GM12874 (cell line): ENCODE results near the gene OXA1L.

Experiments used
- CTCF ChIP-seq: IDR thresholded peaks from 2 replicates; pipeline ENCODE4 v1.5.1; 2011; ENCODE audit warnings: low read depth, mild to moderate bottlenecking, control low read depth, low read length, moderate library complexity; ENCODE audit not compliant: insufficient read depth

The OXA1L gene

DNA sequence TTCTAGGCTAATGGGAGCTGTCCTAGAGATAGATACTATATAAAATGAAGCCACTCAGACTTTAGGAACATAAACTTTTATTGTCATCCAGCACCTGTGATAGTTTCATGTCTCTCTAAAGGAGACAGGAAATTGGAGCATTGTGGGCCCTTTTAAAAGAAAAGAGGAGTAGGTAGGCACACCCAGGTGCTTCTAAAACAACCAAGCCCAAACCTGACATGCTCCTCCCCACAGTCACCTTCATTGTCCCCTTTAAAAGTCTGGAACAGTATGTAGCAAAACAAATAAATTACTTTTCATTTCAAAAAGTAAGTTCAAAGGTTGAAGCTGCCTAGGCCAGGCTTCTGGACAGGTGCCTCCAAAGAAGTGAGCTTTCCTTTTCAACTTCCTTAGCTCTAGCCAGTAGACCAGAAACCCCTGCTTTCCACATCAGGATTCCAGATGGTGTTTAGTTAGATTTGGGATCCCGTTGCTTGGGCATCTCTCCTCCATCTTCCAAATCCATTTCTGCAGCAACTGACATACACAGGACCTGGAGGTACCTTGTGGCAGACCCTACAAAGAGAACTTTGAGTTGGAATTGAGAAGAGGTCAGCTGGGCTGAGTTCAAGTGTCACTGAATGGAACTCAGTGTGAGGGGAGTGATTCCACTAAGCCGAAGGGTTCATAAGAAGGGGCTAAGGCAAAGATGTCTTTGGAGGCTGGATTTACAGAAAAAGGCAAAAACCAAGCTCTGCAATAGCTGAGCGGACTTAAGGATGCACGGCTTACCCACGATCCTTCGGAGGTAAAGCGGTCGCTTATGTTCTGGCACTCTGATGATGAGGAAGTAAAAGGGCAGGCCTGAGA, 6.9 kb downstream of the OXA1L start:
- TF ChIP-seq CTCF = no peak

DNA sequence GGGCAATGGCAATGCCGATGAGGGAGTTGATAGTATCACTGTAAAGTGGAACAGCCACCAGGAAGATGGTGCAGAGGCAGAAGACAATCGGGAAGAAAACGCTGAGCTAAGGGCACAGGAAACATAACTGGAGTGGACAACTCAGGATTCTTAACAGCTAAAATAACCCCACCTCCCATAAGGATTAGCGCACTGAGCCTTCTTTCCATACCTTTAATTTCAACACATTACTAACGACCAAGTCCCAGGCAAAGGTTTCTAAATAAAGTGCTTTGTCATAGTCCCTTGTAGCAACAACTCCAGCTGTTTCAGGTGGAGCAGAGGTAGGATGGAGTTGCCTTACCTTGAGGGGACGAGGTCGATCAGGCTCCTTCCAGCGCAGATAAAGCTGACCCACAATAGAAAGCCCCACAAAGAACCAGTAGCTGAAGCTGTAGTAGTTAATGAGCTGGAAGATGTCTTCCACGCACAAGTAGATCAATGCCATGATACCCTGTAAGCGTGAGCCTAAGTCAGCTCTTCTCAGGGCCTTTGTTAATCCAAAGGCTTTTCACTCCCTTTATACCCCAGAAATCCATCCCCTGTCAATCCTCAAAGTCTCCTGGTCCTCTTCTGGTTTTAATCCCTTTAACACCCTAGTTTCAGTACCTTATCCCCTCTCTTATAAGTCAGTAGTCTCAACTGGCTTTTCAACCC, 7.7 kb downstream of the OXA1L start:
- TF ChIP-seq CTCF = no peak

DNA sequence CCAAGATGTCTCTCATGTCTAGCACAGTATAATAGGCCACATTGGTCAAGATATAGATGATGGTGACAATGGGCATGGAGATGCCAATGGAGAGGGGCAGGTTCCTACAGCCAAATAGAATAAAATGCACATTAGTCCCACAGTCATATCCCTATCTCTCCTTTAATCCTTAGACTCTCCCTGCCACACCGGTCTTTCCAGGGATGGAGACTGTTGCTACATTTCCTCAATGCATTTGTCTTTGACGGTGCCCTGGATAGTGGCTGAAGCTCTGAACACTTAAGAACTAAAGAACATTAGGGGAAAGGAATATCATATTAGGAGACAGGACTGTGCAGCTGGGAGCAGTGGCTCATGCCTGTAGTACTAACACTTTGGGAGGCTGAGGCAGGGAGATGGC, 9.7 kb downstream of the OXA1L start:
- TF ChIP-seq CTCF = no peak

- no peak for TF ChIP-seq CTCF
Observed at GRCh38 chr14:22778084-22778483, 11.6 kb downstream of the OXA1L start.

- TF ChIP-seq CTCF = no peak
Observed at GRCh38 chr14:22780105-22780679, 13.7 kb downstream of the OXA1L start.

- TF ChIP-seq CTCF = no peak
Observed at GRCh38 chr14:22780941-22781300, 14.4 kb downstream of the OXA1L start.

DNA sequence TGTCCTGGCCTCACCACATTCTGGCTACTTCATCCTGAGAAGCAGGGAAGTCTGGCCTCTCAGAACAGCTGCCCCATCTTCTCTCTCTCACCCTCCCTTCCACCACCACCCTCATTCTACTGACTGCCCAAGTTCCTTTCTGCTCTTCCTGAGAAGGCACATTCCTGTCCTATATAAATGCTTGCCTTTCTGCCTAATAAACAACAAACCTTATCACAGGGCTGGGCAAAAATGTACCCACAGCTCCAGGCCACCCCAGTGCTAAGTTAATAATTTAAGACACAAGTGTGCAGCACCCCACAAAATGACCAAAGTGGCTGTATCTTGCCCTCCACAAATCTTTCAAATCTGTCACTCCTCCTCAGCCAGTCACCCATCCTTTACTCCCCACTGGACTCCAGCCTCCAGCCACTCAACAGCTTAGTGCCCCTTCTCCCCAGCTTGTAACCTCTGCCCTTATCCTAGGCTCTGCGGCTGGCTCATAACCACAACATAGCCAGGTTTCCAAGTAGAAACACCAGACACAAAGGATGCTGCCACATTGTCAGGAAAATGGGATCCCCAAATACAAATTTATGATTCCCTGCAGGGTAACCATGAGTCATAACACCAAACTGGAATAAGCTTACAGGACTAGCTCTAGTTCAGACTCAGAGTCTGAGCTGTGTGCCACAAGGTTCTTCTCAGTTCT, 15.0 kb downstream of the OXA1L start:
- TF ChIP-seq CTCF = no peak
